ENCODE data around the gene TEF. TPM values are rescaled to one million over a fixed set of nuclear protein-coding genes. Genes with fewer than 3 reads are reported as not detected.
A peak's percentile ranks its signal among the peaks of the same experiment; 100 is the strongest.
"Not testable (repeated sequence)": the region's sequence is repeated elsewhere in the genome, so short reads cannot be mapped to it uniquely, and the experiment has no call there.

Gene TEF
- total RNA-seq, 4 donors from 2014 or later = 22.9 to 47.9 (median 34.0) TPM

DNA sequence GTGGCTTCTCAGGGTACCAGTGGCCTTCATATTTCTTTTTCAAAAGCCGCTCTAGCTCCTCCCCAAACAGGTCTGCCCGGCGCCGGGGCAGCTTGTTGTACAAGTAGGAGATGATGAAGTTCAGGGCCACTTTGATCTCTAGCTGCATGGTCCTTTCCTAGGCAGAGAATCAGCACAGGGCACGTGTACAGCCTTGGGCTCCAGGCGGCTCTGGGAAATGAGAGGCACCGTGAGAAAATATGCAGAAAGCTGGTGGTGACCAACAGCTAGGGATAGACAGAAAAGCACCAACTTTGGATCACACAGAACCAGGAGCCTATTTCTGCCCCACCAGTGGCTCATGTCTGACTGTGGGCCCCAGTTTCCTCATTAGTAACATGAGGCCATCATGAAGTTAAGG is 55.5 kb downstream of the TEF start:
- no peaks in the 10 kb centered on the region for H3K9me3 ChIP-seq
- H3K4me3 ChIP-seq = no peak overlapping the region
- in situ Hi-C loops (cut with MboI; ENCODE audit: low pct_ligation_motif_present in 1 of 4, low pct_unique_long_range_greater_than_20kb in 1 of 4, low sequenced_read_pairs in 3 of 4) = no loop called here
- H3K27ac ChIP-seq = no peak overlapping the region
- TF ChIP-seq POLR2AphosphoS5 (IDR thresholded peaks at IDR 0.05) = no peak
- no peak for TF ChIP-seq EP300 (IDR thresholded peaks at IDR 0.05; ENCODE audit: low read depth)
- no peak for TF ChIP-seq POLR2A (IDR thresholded peaks at IDR 0.05)
- TF ChIP-seq, protein P1, sequence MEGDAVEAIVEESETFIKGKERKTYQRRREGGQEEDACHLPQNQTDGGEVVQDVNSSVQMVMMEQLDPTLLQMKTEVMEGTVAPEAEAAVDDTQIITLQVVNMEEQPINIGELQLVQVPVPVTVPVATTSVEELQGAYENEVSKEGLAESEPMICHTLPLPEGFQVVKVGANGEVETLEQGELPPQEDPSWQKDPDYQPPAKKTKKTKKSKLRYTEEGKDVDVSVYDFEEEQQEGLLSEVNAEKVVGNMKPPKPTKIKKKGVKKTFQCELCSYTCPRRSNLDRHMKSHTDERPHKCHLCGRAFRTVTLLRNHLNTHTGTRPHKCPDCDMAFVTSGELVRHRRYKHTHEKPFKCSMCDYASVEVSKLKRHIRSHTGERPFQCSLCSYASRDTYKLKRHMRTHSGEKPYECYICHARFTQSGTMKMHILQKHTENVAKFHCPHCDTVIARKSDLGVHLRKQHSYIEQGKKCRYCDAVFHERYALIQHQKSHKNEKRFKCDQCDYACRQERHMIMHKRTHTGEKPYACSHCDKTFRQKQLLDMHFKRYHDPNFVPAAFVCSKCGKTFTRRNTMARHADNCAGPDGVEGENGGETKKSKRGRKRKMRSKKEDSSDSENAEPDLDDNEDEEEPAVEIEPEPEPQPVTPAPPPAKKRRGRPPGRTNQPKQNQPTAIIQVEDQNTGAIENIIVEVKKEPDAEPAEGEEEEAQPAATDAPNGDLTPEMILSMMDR (IDR thresholded peaks at IDR 0.05) = no peak
- peaks cover 0 to 42% (median 19%) of the 10 kb centered on the region in 4 donors for H3K36me3 ChIP-seq
- H3K4me1 ChIP-seq = peaks cover under 1 to 33% (median 7%) of the 10 kb centered on the region in 4 donors
- no peaks in the 10 kb centered on the region for H3K27me3 ChIP-seq
- WGBS, 2 donors (ENCODE audit: low coverage in 1 of 2) = 83% methylated on average over 7 of the region's 7 CpGs; no CpG with 5 or more reads in 1 of the 2 donors
- DNase-seq = no peak
- intact Hi-C loops (cut with DNase I; ENCODE audit: low total_unique reads) = no loop called here

DNA sequence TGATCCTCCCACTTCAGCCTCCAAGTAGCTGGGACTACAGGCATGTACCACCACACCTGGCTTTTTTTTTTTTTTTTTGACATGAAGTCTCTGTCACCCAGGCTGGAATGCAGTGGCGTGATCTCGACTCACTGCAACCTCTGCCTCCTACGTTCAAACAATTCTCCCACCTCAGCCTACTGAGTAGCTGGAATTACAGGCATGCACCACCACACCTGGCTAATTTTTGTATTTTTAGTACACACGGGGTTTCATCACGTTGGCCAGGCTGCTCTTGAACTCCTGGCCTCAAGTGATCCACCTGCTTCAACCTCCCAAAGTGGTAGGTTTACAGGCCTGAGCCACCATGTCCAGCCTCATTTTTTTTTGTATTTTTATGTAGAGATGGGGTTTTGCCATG is 58.8 kb downstream of the TEF start:
- WGBS, 2 donors (ENCODE audit: low coverage in 1 of 2) = 82 to 83% methylated on average over 5 of the region's 5 CpGs
- H3K27me3 ChIP-seq; intact Hi-C loops (cut with DNase I; ENCODE audit: low total_unique reads); in situ Hi-C loops (cut with MboI; ENCODE audit: low pct_ligation_motif_present in 1 of 4, low pct_unique_long_range_greater_than_20kb in 1 of 4, low sequenced_read_pairs in 3 of 4); H3K27ac ChIP-seq; H3K9me3 ChIP-seq; H3K4me3 ChIP-seq; DNase-seq: not testable (repeated sequence)
- Histone ChIP-seq H3K36me3 (peaks cover 0 to 35% (median 10%) of the 10 kb centered on the region in 4 donors), H3K4me1 (peaks cover 14 to 41% (median 23%) of the 10 kb centered on the region in 4 donors)

DNA sequence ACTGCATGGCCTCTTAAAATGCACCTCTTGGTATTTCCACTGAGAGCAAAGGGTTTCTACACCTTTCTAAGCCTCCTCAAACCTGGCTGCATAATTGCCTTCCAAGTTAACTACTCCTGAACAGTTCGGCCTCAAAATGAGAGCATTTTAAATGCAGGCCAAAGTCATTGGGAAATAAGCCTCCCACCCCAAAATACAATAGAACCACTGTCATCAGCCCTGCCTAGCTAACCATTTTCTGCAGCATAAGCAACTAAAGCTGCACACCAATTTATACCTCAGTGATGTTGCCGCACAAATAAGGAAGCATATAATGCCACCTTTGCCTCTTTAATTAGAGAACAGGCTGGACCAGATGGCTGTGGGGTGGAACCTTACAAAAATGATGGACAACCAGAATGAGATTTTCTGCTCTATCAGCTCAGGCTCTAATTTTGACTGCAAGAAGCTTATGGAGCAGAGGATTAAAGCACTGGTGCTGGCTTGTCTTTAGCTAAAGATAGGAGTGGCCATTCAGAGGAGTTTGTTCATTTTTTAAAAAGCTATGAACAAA is 60.6 kb downstream of the TEF start:
- H3K9me3 ChIP-seq = no peaks in the 10 kb centered on the region
- no peak overlapping the region for H3K4me3 ChIP-seq
- no peaks in the 10 kb centered on the region for H3K27me3 ChIP-seq
- 36 to 67% methylated on average over 1 to 2 of the region's 2 CpGs for WGBS, 2 donors (ENCODE audit: low coverage in 1 of 2)
- peaks cover 0 to 19% (median 1%) of the 10 kb centered on the region in 4 donors for H3K36me3 ChIP-seq
- intact Hi-C loops (cut with DNase I; ENCODE audit: low total_unique reads) (no loop called here), in situ Hi-C loops (cut with MboI; ENCODE audit: low pct_ligation_motif_present in 1 of 4, low pct_unique_long_range_greater_than_20kb in 1 of 4, low sequenced_read_pairs in 3 of 4) (no loop called here)
- H3K4me1 ChIP-seq = peaks cover 14 to 41% (median 23%) of the 10 kb centered on the region in 4 donors
- TF ChIP-seq EP300 (IDR thresholded peaks at IDR 0.05; ENCODE audit: low read depth) (no peak), POLR2AphosphoS5 (IDR thresholded peaks at IDR 0.05) (peak in 1 of 3 donors; percentile 20), POLR2A (IDR thresholded peaks at IDR 0.05) (no peak)
- TF ChIP-seq, protein P1 (IDR thresholded peaks at IDR 0.05) = no peak
- H3K27ac ChIP-seq = peak overlapping the region; percentile 11 to 100 (median 68)
- DNase-seq = no peak

DNA sequence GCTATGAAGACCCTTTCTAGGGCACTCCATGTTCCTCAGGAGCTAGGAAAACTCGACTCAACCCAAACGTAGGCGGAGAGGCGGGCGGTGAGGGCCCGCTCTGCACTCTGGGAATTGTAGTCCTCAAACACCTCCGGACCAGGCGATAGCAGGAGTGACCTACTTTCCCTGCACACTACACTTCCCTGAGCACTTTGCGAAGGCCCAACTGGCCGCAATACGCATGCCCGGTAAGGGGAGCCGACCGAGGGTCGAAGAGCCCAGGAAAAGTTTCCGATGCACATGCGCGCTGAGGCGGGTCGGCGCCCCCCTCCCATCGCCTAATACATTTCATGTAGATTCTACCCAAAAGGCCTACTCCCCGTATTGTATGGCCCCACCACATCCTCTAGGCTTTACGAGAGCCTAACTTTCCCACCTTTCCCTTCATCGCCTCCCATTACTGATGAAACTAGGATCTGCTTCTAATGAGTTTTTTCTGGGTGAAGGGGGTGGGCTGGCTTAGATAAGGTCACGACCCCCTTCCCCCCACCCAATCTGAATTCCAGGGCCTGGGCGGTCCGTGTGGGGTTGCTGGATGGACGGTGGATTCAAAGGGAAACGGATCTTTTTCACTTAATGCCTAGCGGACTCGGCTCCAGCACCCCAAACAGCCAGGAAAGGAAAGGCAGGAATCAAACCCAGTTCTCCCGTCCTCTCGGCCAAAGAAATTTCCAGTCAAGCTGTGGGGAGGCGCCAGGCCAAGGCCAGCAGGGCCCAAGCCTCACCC is 62.8 kb downstream of the TEF start:
- H3K4me3 ChIP-seq = peak overlapping the region; percentile 77 to 97 (median 95)
- peak overlapping the region; percentile 100 for H3K27ac ChIP-seq
- in situ Hi-C loops (cut with MboI; ENCODE audit: low pct_ligation_motif_present in 1 of 4, low pct_unique_long_range_greater_than_20kb in 1 of 4, low sequenced_read_pairs in 3 of 4) (no loop called here), intact Hi-C loops (cut with DNase I; ENCODE audit: low total_unique reads) (no loop called here)
- TF ChIP-seq, protein P1 (IDR thresholded peaks at IDR 0.05) = no peak
- TF ChIP-seq POLR2A (IDR thresholded peaks at IDR 0.05) (peak; percentile 72), POLR2AphosphoS5 (IDR thresholded peaks at IDR 0.05) (peak; percentile 82 to 89 (median 85)), EP300 (IDR thresholded peaks at IDR 0.05; ENCODE audit: low read depth) (no peak)
- H3K36me3 ChIP-seq = peaks cover 0 to 16% (median 0%) of the 10 kb centered on the region in 4 donors
- no peaks in the 10 kb centered on the region for H3K9me3 ChIP-seq
- DNase-seq = peak; percentile 93
- peaks cover 14 to 36% (median 19%) of the 10 kb centered on the region in 4 donors for H3K4me1 ChIP-seq
- 0% methylated on average over 33 of the region's 35 CpGs; no CpG with 5 or more reads in 1 of the 2 donors for WGBS, 2 donors (ENCODE audit: low coverage in 1 of 2)
- no peaks in the 10 kb centered on the region for H3K27me3 ChIP-seq
